Measurements from ENCODE around the gene TRNAU1AP.
"Not testable (repeated sequence)": the region's sequence is repeated elsewhere in the genome, so short reads cannot be mapped to it uniquely, and the experiment has no call there.

The TRNAU1AP gene

GRCh38 chr1:28552758-28553663 is at the start of gene TRNAU1AP:
TSS of gene TRNAU1AP (plus strand) at chr1:28553085. CDS start at chr1:28553111, 26 bp downstream.
- DNase-seq, result peak; percentile 98

GRCh38 chr1:28503117-28503516 is 49.8 kb upstream of the TRNAU1AP start:
- DNase-seq, result no peak

GRCh38 chr1:28505406-28506187 is 47.3 kb upstream of the TRNAU1AP start, which contains the start of gene RCC1:
TSS of gene RCC1 (plus strand) at chr1:28506043. CDS start at chr1:28529867, 23,824 bp downstream.
- peak; percentile 97 for DNase-seq

GRCh38 chr1:28506907-28507246 is 46.0 kb upstream of the TRNAU1AP start:
- no peak for DNase-seq

- DNase-seq, result peak; percentile 33
Observed at GRCh38 chr1:28507247-28507645, 45.6 kb upstream of the TRNAU1AP start.

GRCh38 chr1:28507646-28508434 is 45.0 kb upstream of the TRNAU1AP start:
- DNase-seq, result no peak

GRCh38 chr1:28508435-28508754 is 44.5 kb upstream of the TRNAU1AP start:
- DNase-seq, result no peak

GRCh38 chr1:28509705-28510272 is 43.1 kb upstream of the TRNAU1AP start:
- DNase-seq, result peak; percentile 41

GRCh38 chr1:28510273-28510969 is 42.5 kb upstream of the TRNAU1AP start:
- peak; percentile 57 for DNase-seq

GRCh38 chr1:28510970-28511440 is 41.9 kb upstream of the TRNAU1AP start:
- no peak for DNase-seq

GRCh38 chr1:28512058-28512611 is 40.8 kb upstream of the TRNAU1AP start:
- DNase-seq, result no peak

- DNase-seq, result not testable (repeated sequence)
Observed at GRCh38 chr1:28514445-28514933, 38.4 kb upstream of the TRNAU1AP start.

GRCh38 chr1:28516518-28516956 is 36.3 kb upstream of the TRNAU1AP start:
- DNase-seq, result no peak

- no peak for DNase-seq
Observed at GRCh38 chr1:28517649-28517999, 35.3 kb upstream of the TRNAU1AP start.

- DNase-seq, result peak; percentile 90
Observed at GRCh38 chr1:28518000-28518744, 34.7 kb upstream of the TRNAU1AP start.

- peak; percentile 73 for DNase-seq
Observed at GRCh38 chr1:28518745-28519341, 34.0 kb upstream of the TRNAU1AP start.

- DNase-seq, result no peak
Observed at GRCh38 chr1:28519946-28520725, 32.7 kb upstream of the TRNAU1AP start.

- DNase-seq, result not testable (repeated sequence)
Observed at GRCh38 chr1:28520796-28521195, 32.1 kb upstream of the TRNAU1AP start.

- DNase-seq, result no peak
Observed at GRCh38 chr1:28521502-28522164, 31.3 kb upstream of the TRNAU1AP start.

Data from stimulated activated CD4-positive, alpha-beta T cell treated with anti-CD3 and anti-CD28 coated beads, Interleukin-1b, Interleukin-23, amount 100 ng/mL, for 48 hours (primary cell).